Sigmoid colon (tissue), 7 donors: ENCODE measurements around the gene IQGAP1. TPM values are rescaled to one million over a fixed set of nuclear protein-coding genes. Genes with fewer than 3 reads are reported as not detected.

Experiments used
- DNase-seq: peaks from one replicate; pipeline ENCODE4 v3.0.0-alpha.2; 2019
- H3K27ac ChIP-seq, 4 donors: fragments of 200-600 bp; sonication (generic); one replicate each; pipeline ENCODE4 v1.5.1; 2016 to 2019; ENCODE audit warnings: mild to moderate bottlenecking in 1 of 4
- H3K27me3 ChIP-seq, 3 donors: fragments of 200-600 bp; sonication (generic); one replicate each; pipeline ENCODE4 v1.5.1; 2019; ENCODE audit warnings: mild to moderate bottlenecking in 1 of 3
- H3K36me3 ChIP-seq, 4 donors: fragments of 200-600 bp; sonication (generic); one replicate each; pipeline ENCODE4 v1.5.1; 2016 to 2019
- H3K4me1 ChIP-seq, 4 donors: fragments of 200-600 bp; sonication (generic); one replicate each; pipeline ENCODE4 v1.5.1; 2017 to 2019
- H3K4me3 ChIP-seq, 4 donors: fragments of 200-600 bp; sonication (generic); one replicate each; pipeline ENCODE4 v1.5.1; 2017 to 2019; ENCODE audit warnings: mild to moderate bottlenecking in 2 of 4, moderate library complexity in 1 of 4
- H3K9me3 ChIP-seq, 4 donors: fragments of 200-600 bp in 3 of 4; sonication (generic) in 3 of 4; one replicate each; pipeline versions ENCODE4 v1.5.1 to v1.6.1; 2013 to 2019
- EP300 ChIP-seq, 4 donors: sonication (generic); formaldehyde crosslinking; IDR thresholded peaks; one replicate each; pipeline ENCODE4 v1.6.1; 2017; ENCODE audit warnings: antibody characterized with exemption in 4 of 4
- POLR2A ChIP-seq, 2 donors: fragments of 450-650 bp; IDR thresholded peaks; one replicate each; pipeline ENCODE4 v1.6.1; 2016; ENCODE audit warnings: antibody characterized with exemption in 2 of 2, mild to moderate bottlenecking in 2 of 2, moderate library complexity in 2 of 2
- POLR2AphosphoS5 ChIP-seq, 4 donors: sonication (generic); formaldehyde crosslinking; IDR thresholded peaks; one replicate each; pipeline ENCODE4 v1.6.1; 2017; ENCODE audit warnings: antibody characterized with exemption in 4 of 4
- WGBS, 2 donors: extraction: QIAGEN DNeasy Blood & Tissue Kit; methylation state at CpG; one replicate each; pipeline ENCODE4 v1.1.7; 2013; 5-methylcytosine and 5-hydroxymethylcytosine counted together
- intact Hi-C: fragments of 100-400 bp; cut with DNase I; formaldehyde crosslinking; loops from one replicate; pipeline ENCODE4 v1.15.1; 2023
- polyA plus RNA-seq, 3 donors: library from polyadenylated mRNA; stranded (reverse); fragments of 200-250 nt; gene quantifications; one replicate each; pipeline ENCODE4 v1.2.3, GENCODE V29; 2013
- total RNA-seq, 4 donors: library from RNA; depleted of rRNA; stranded (reverse); fragments of >200 nt; gene quantifications; one replicate each; pipeline ENCODE4 v1.1.0, GENCODE V29; 2016
- TF ChIP-seq, protein P1 (sequence below), 4 experiments: fragments of 450-650 bp in 3 of 4; fragments of 200-600 bp in 1 of 4; IDR thresholded peaks; one replicate each; pipeline ENCODE4 v1.5.1; 2016 to 2019; ENCODE audit warnings: antibody characterized with exemption in 4 of 4, mild to moderate bottlenecking in 3 of 4, moderate library complexity in 2 of 4
- donor health status: healthy with polysubstance abuse.
- donor health status: Bipolar disorder and iron deficiency.
- donor health status: healthy.

IQGAP1 gene, protein sequence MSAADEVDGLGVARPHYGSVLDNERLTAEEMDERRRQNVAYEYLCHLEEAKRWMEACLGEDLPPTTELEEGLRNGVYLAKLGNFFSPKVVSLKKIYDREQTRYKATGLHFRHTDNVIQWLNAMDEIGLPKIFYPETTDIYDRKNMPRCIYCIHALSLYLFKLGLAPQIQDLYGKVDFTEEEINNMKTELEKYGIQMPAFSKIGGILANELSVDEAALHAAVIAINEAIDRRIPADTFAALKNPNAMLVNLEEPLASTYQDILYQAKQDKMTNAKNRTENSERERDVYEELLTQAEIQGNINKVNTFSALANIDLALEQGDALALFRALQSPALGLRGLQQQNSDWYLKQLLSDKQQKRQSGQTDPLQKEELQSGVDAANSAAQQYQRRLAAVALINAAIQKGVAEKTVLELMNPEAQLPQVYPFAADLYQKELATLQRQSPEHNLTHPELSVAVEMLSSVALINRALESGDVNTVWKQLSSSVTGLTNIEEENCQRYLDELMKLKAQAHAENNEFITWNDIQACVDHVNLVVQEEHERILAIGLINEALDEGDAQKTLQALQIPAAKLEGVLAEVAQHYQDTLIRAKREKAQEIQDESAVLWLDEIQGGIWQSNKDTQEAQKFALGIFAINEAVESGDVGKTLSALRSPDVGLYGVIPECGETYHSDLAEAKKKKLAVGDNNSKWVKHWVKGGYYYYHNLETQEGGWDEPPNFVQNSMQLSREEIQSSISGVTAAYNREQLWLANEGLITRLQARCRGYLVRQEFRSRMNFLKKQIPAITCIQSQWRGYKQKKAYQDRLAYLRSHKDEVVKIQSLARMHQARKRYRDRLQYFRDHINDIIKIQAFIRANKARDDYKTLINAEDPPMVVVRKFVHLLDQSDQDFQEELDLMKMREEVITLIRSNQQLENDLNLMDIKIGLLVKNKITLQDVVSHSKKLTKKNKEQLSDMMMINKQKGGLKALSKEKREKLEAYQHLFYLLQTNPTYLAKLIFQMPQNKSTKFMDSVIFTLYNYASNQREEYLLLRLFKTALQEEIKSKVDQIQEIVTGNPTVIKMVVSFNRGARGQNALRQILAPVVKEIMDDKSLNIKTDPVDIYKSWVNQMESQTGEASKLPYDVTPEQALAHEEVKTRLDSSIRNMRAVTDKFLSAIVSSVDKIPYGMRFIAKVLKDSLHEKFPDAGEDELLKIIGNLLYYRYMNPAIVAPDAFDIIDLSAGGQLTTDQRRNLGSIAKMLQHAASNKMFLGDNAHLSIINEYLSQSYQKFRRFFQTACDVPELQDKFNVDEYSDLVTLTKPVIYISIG (N-terminal part only)
- total RNA-seq, result 100 to 1,000 TPM; 135 to 283 (median 183) TPM
- 100 to 1,000 TPM in 1 of 3 donors, 10 to 100 TPM in 2; 96.7 to 120 (median 97.6) TPM for polyA plus RNA-seq

DNA sequence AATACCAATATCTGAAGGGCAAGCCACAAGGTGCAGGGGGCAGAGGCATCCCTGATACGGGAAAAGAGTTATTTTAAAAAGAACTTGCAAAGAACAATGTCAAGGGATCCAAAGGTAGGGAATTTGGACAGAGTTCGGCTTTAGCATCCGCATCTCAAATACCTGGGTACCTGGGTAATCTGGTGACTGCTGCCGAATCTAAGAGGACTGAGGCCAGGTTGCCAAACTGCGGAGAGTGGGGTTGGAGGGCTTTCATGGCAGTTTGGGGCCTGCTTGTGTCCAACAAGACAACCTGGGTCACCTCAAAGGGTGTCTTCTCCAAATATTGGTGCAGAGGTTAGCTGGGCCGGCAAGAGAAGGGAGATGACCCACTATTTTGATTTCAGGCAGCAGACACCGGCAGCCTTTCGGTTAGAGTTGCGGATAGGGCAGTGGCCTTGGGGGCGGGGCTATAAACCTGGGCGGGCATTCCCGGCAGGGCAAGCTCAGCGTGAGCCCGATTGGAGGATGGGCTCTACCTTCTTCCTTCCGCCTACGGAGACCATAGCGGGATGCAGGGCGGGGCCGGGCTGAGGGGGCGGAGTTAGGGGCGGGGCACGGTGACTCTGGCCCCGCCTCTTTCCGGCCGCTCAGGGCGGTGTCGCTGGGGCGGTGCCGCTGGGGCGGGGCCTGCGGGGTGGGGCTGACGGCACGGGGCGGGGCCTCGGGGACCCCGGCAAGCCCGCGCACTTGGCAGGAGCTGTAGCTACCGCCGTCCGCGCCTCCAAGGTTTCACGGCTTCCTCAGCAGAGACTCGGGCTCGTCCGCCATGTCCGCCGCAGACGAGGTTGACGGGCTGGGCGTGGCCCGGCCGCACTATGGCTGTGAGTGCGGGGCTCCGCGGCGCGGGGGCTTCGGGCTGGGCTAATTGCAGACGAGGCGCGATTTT is at the start of gene IQGAP1:
TSS of gene IQGAP1 (plus strand) at position 709 of the 928 bp plus-strand sequence. CDS start at position 809, 100 bp downstream.
- intact Hi-C loops, result loop anchor here (2.0 kb wide), 1 partner anchor 25 kb away; no protein-coding TSS in a partner anchor
- TF ChIP-seq POLR2A (IDR thresholded peaks at IDR 0.05), result peak; percentile 78 to 79
- TF ChIP-seq, protein P1, sequence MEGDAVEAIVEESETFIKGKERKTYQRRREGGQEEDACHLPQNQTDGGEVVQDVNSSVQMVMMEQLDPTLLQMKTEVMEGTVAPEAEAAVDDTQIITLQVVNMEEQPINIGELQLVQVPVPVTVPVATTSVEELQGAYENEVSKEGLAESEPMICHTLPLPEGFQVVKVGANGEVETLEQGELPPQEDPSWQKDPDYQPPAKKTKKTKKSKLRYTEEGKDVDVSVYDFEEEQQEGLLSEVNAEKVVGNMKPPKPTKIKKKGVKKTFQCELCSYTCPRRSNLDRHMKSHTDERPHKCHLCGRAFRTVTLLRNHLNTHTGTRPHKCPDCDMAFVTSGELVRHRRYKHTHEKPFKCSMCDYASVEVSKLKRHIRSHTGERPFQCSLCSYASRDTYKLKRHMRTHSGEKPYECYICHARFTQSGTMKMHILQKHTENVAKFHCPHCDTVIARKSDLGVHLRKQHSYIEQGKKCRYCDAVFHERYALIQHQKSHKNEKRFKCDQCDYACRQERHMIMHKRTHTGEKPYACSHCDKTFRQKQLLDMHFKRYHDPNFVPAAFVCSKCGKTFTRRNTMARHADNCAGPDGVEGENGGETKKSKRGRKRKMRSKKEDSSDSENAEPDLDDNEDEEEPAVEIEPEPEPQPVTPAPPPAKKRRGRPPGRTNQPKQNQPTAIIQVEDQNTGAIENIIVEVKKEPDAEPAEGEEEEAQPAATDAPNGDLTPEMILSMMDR (IDR thresholded peaks at IDR 0.05), result no peak
- TF ChIP-seq EP300 (IDR thresholded peaks at IDR 0.05), result no peak
- TF ChIP-seq POLR2AphosphoS5 (IDR thresholded peaks at IDR 0.05), result peak; percentile 97 to 99 (median 98)
- H3K27me3 ChIP-seq, result no peaks in the 10 kb centered on the region
- H3K27ac ChIP-seq, result peak within 1 kb of the TSS; percentile 96 to 100 (median 96)
- WGBS, 2 donors, result 2 to 5% methylated on average over 62 of the region's 62 CpGs
- peak within 1 kb of the TSS; percentile 86 to 99 (median 90) for H3K4me3 ChIP-seq
- no peaks in the 10 kb centered on the region for H3K9me3 ChIP-seq
- H3K4me1 ChIP-seq, result peaks cover 0 to 44% (median 38%) of the 10 kb centered on the region in 4 donors
- peaks cover 0 to 19% (median 5%) of the 10 kb centered on the region in 4 donors for H3K36me3 ChIP-seq
- peak; percentile 99 for DNase-seq

DNA sequence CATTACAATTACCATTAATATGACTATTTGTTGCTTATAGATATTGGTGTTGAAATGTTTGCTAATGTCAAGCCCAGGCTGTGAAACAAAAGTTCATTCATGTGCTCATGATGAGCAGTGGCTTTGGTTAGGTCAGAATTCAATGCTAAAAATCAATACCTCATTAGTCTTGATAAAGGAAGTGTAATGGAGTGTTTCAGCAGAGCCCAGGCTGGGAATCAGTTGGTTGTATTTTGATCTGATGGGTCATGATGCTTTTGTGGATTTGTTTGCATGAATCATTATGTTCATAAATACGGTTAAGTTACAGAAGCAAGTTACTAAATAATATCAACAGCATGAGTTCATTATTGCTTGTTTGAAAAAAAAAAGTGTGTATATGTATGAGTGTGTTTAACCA is 49.5 kb upstream of the IQGAP1 start:
- H3K27ac ChIP-seq, result no peak overlapping the region
- intact Hi-C loops, result no loop called here
- H3K4me1 ChIP-seq, result no peaks in the 10 kb centered on the region
- H3K36me3 ChIP-seq, result no peaks in the 10 kb centered on the region
- 93 to 95% methylated on average over 1 of the region's 1 CpG for WGBS, 2 donors
- H3K4me3 ChIP-seq, result no peak overlapping the region
- H3K9me3 ChIP-seq, result no peaks in the 10 kb centered on the region
- TF ChIP-seq, protein P1 (IDR thresholded peaks at IDR 0.05), result no peak
- no peak for TF ChIP-seq POLR2A (IDR thresholded peaks at IDR 0.05)
- no peak for TF ChIP-seq POLR2AphosphoS5 (IDR thresholded peaks at IDR 0.05)
- no peak for TF ChIP-seq EP300 (IDR thresholded peaks at IDR 0.05)
- H3K27me3 ChIP-seq, result no peaks in the 10 kb centered on the region
- DNase-seq, result no peak

DNA sequence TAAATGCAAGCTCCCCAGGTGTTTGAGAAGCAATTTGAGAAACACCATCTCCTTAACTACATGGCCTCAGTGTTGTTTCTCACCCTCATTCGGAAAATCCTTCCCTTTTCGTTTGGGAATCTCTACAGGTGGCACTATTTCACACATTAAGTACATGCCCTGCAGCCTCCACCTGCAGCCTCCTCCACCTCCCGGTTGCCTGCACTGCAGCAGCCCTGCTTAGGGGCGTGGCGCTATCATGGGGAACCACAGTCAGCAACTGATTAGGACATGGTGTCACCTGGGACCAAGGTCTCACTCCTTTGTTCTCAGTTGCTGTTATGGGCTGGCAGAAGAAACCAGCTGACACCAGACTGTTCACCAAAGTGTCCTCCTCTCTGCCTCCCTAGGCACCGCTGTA is 47.7 kb upstream of the IQGAP1 start:
- Histone ChIP-seq H3K36me3 (no peaks in the 10 kb centered on the region), H3K4me3 (no peak overlapping the region), H3K27ac (no peak overlapping the region), H3K9me3 (no peaks in the 10 kb centered on the region), H3K27me3 (no peaks in the 10 kb centered on the region), H3K4me1 (no peaks in the 10 kb centered on the region)
- TF ChIP-seq, protein P1 (IDR thresholded peaks at IDR 0.05), result no peak
- TF ChIP-seq EP300 (IDR thresholded peaks at IDR 0.05), result no peak
- no peak for TF ChIP-seq POLR2A (IDR thresholded peaks at IDR 0.05)
- TF ChIP-seq POLR2AphosphoS5 (IDR thresholded peaks at IDR 0.05), result no peak
- intact Hi-C loops, result no loop called here
- DNase-seq, result no peak
- 30 to 74% methylated on average over 6 of the region's 6 CpGs for WGBS, 2 donors
